Measurements from ENCODE around the gene PALD1. TPM values are rescaled to one million over a fixed set of nuclear protein-coding genes. Genes with fewer than 3 reads are reported as not detected.

Gene PALD1
- total RNA-seq, 1 experiment from 2014 or later = 33.1 TPM

- H3K9ac ChIP-seq (ENCODE audit: low read length) = peak overlapping the region; percentile 52
- no peak for DNase-seq (ENCODE audit: low read depth, low spot score)
- intact Hi-C loops (cut with micrococcal nuclease) = no loop called here
- no TSS peak for BruUV-seq (replicated peaks)
- H3K9me3 ChIP-seq (ENCODE audit: control insufficient read depth in 1 of 2, insufficient read depth in 1 of 2, low read depth in 1 of 2, low read length in 2 of 2) = no peaks in the 10 kb centered on the region
- ChIA-PET RAD21 (ENCODE audit: low non-redundant PET in 1 of 2, low total read pairs in 2 of 2, uncharacterized antibody in 2 of 2, unreplicated experiment in 2 of 2) (no interaction called here), CTCF (no interaction called here), POLR2A (no interaction called here)
- TF ChIP-seq SP1 (IDR thresholded peaks at IDR 0.05; ENCODE audit: low read depth) (no peak), JUND (IDR thresholded peaks at IDR 0.05) (no peak), FOSL1 (IDR thresholded peaks at IDR 0.05; ENCODE audit: low read depth) (0 out of 2 replicates have a peak, but pooled peaks have one; percentile 12), REST (IDR thresholded peaks at IDR 0.05; ENCODE audit: low read depth) (no peak), POLR2AphosphoS5 (IDR thresholded peaks at IDR 0.05; ENCODE audit: low read depth, low read length) (no peak), YY1 (IDR thresholded peaks at IDR 0.05; ENCODE audit: extremely low read depth, insufficient replicate concordance, low read depth, low read length) (no peak), SIN3A (IDR thresholded peaks at IDR 0.05; ENCODE audit: low read depth) (no peak)
- H3K79me2 ChIP-seq (ENCODE audit: insufficient read depth, low read length) = no peaks in the 10 kb centered on the region
- ATAC-seq = no peak
- H3K36me3 ChIP-seq (ENCODE audit: control insufficient read depth in 1 of 2, insufficient read depth in 2 of 2, low read length in 2 of 2) = no peaks in the 10 kb centered on the region
- H3K9me2 ChIP-seq (ENCODE audit: insufficient read depth) = no peaks in the 10 kb centered on the region
- no peaks in the 10 kb centered on the region for H3K27me3 ChIP-seq (ENCODE audit: insufficient read depth, low read length)
- H3K27ac ChIP-seq (ENCODE audit: low read depth, low read length) = peak overlapping the region; percentile 90
- H3K4me1 ChIP-seq (ENCODE audit: control insufficient read depth in 1 of 2, insufficient read depth in 2 of 2, low read length in 2 of 2) = peaks cover 79 to 97% of the 10 kb centered on the region in 2 experiments
- H4K20me1 ChIP-seq (ENCODE audit: insufficient read depth) = no peaks in the 10 kb centered on the region
- H3K4me2 ChIP-seq (ENCODE audit: low read length) = peak overlapping the region; percentile 66
- no peak overlapping the region for H3K4me3 ChIP-seq (replicated peaks in 1 of 2; ENCODE audit: low read depth in 1 of 2, low read length in 2 of 2)
- no peak overlapping the region for H2AFZ ChIP-seq (ENCODE audit: low read depth, low read length, poor library complexity, severe bottlenecking)
Measured at GRCh38 chr10:70576803-70577517, 98.4 kb downstream of the PALD1 start.

All from HCT116 (cell line).